ENCODE results near the gene FGD2. TPM values are rescaled to one million over a fixed set of nuclear protein-coding genes. Genes with fewer than 3 reads are reported as not detected.
"Not testable (repeated sequence)": the region's sequence is repeated elsewhere in the genome, so short reads cannot be mapped to it uniquely, and the experiment has no call there.

Gene FGD2
- total RNA-seq, 1 donor: under 0.01 TPM

- H3K27me3 ChIP-seq (ENCODE audit: insufficient read depth, low read length): no peaks in the 10 kb centered on the region
- no peak for TF ChIP-seq CTCF (IDR thresholded peaks at IDR 0.05; ENCODE audit: extremely low read depth, low read depth, low read length)
- H3K4me3 ChIP-seq (ENCODE audit: insufficient read depth, low read length): no peak overlapping the region
- peak; percentile 60 for DNase-seq (ENCODE audit: insufficient read length, low spot score, missing footprints)
- H3K27ac ChIP-seq (ENCODE audit: low read depth, low read length): no peak overlapping the region
- no peak overlapping the region for H2AFZ ChIP-seq (ENCODE audit: low read length)
- no peaks in the 10 kb centered on the region for H3K36me3 ChIP-seq (ENCODE audit: insufficient read depth, low read length)
- H3K79me2 ChIP-seq (ENCODE audit: insufficient read depth, low read length): no peaks in the 10 kb centered on the region
- no peaks in the 10 kb centered on the region for H4K20me1 ChIP-seq (ENCODE audit: insufficient read depth, low read length)
- H3K4me1 ChIP-seq (ENCODE audit: insufficient read depth, low read length): peaks cover 12% of the 10 kb centered on the region
- no peak overlapping the region for H3K4me2 ChIP-seq (ENCODE audit: insufficient read depth, low read length)
- no peaks in the 10 kb centered on the region for H3K9me3 ChIP-seq (ENCODE audit: low read depth, low read length)
Measured at GRCh38 chr6:37058084-37058586, 52.7 kb downstream of the FGD2 start.

DNA sequence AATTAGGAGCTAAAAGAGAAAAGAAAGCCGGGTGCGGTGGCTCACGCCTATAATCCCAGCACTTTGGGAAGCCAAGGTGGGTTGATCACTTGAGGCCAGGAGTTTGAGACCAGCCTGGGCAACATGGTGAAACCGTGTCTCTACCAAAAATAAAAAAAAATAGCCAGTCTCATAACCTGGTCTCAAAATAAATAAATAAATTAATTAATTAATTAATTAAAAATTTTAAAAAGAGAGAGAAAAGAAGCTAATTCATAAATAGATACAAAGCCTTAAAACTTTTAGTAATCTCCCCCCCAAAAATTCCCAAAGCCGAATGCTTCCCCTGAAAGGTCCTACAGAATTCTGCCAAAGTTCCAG lies 53.5 kb downstream of the FGD2 start:
- H3K27ac ChIP-seq (ENCODE audit: low read depth, low read length): peak overlapping the region; percentile 97
- DNase-seq (ENCODE audit: insufficient read length, low spot score, missing footprints); H3K79me2 ChIP-seq (ENCODE audit: insufficient read depth, low read length): not testable (repeated sequence)

GRCh38 chr6:37059344-37060194 lies 54.1 kb downstream of the FGD2 start:
- Histone ChIP-seq H3K27me3 (ENCODE audit: insufficient read depth, low read length) (no peaks in the 10 kb centered on the region), H3K4me2 (ENCODE audit: insufficient read depth, low read length) (peak overlapping the region; percentile 97), H3K79me2 (ENCODE audit: insufficient read depth, low read length) (no peaks in the 10 kb centered on the region), H3K4me1 (ENCODE audit: insufficient read depth, low read length) (peaks cover 12% of the 10 kb centered on the region), H3K36me3 (ENCODE audit: insufficient read depth, low read length) (no peaks in the 10 kb centered on the region), H3K4me3 (ENCODE audit: insufficient read depth, low read length) (peak overlapping the region; percentile 66), H3K27ac (ENCODE audit: low read depth, low read length) (peak overlapping the region; percentile 97), H4K20me1 (ENCODE audit: insufficient read depth, low read length) (no peaks in the 10 kb centered on the region), H2AFZ (ENCODE audit: low read length) (peak overlapping the region; percentile 95), H3K9me3 (ENCODE audit: low read depth, low read length) (no peaks in the 10 kb centered on the region)
- DNase-seq (ENCODE audit: insufficient read length, low spot score, missing footprints): peak; percentile 97
- peak; percentile 87 for TF ChIP-seq CTCF (IDR thresholded peaks at IDR 0.05; ENCODE audit: extremely low read depth, low read depth, low read length)

More for the DNA sequence above, 53.5 kb downstream of the FGD2 start:
- not testable (repeated sequence) for H4K20me1 ChIP-seq (ENCODE audit: insufficient read depth, low read length); H3K9me3 ChIP-seq (ENCODE audit: low read depth, low read length); H3K4me3 ChIP-seq (ENCODE audit: insufficient read depth, low read length); H3K36me3 ChIP-seq (ENCODE audit: insufficient read depth, low read length); H2AFZ ChIP-seq (ENCODE audit: low read length); H3K27me3 ChIP-seq (ENCODE audit: insufficient read depth, low read length)
- Histone ChIP-seq H3K4me2 (ENCODE audit: insufficient read depth, low read length) (peak overlapping the region; percentile 97), H3K4me1 (ENCODE audit: insufficient read depth, low read length) (peaks cover 12% of the 10 kb centered on the region)

GRCh38 chr6:37060195-37060559 lies 54.7 kb downstream of the FGD2 start:
- Histone ChIP-seq H3K4me3 (ENCODE audit: insufficient read depth, low read length) (no peak overlapping the region), H4K20me1 (ENCODE audit: insufficient read depth, low read length) (no peaks in the 10 kb centered on the region), H3K79me2 (ENCODE audit: insufficient read depth, low read length) (no peaks in the 10 kb centered on the region), H3K4me2 (ENCODE audit: insufficient read depth, low read length) (peak overlapping the region; percentile 97), H3K4me1 (ENCODE audit: insufficient read depth, low read length) (peaks cover 12% of the 10 kb centered on the region), H3K27me3 (ENCODE audit: insufficient read depth, low read length) (no peaks in the 10 kb centered on the region), H3K9me3 (ENCODE audit: low read depth, low read length) (no peaks in the 10 kb centered on the region), H3K36me3 (ENCODE audit: insufficient read depth, low read length) (no peaks in the 10 kb centered on the region), H3K27ac (ENCODE audit: low read depth, low read length) (peak overlapping the region; percentile 97), H2AFZ (ENCODE audit: low read length) (peak overlapping the region; percentile 95)
- DNase-seq (ENCODE audit: insufficient read length, low spot score, missing footprints): no peak
- no peak for TF ChIP-seq CTCF (IDR thresholded peaks at IDR 0.05; ENCODE audit: extremely low read depth, low read depth, low read length)
